Transverse colon (tissue), 4 donors: ENCODE measurements around the gene HIPK4. TPM values are rescaled to one million over a fixed set of nuclear protein-coding genes. Genes with fewer than 3 reads are reported as not detected.

Experiments
- DNase-seq: peaks from one replicate; pipeline ENCODE4 v3.0.0-alpha.2; 2019
- H3K27ac ChIP-seq, 4 donors: fragments of 200-600 bp; sonication (generic); 2 replicates each; pipeline ENCODE4 v1.5.1; 2016 to 2018; ENCODE audit warnings: inconsistent platforms in 4 of 4
- H3K27me3 ChIP-seq: fragments of 200-600 bp; sonication (generic); 2 replicates; pipeline ENCODE4 v1.5.1; 2017; ENCODE audit warnings: inconsistent platforms
- H3K36me3 ChIP-seq, 4 donors: fragments of 200-600 bp; sonication (generic); 2 replicates each; pipeline ENCODE4 v1.5.1; 2017 to 2019; ENCODE audit warnings: inconsistent platforms in 4 of 4
- H3K4me1 ChIP-seq, 4 donors: fragments of 200-600 bp; sonication (generic); 2 replicates each; pipeline ENCODE4 v1.5.1; 2017 to 2020; ENCODE audit warnings: inconsistent platforms in 4 of 4
- H3K4me3 ChIP-seq, 4 donors: fragments of 200-600 bp; sonication (generic); 1 replicate in 1 of 4; 2 replicates in 3 of 4; pipeline versions ENCODE4 v1.5.1 to v1.6.1; 2017 to 2019; ENCODE audit warnings: inconsistent platforms in 4 of 4
- H3K9me3 ChIP-seq, 2 donors: fragments of 200-600 bp; sonication (generic); 2 replicates each; pipeline ENCODE4 v1.5.1; 2017 to 2019; ENCODE audit warnings: inconsistent platforms in 2 of 2
- CTCF ChIP-seq, 5 experiments: fragments of 200-600 bp in 3 of 5; fragments of 450-650 bp in 2 of 5; sonication (generic) in 3 of 5; IDR thresholded peaks; 1 replicate in 2 of 5; 2 replicates in 3 of 5; pipeline ENCODE4 v1.5.1; 2016 to 2017; ENCODE audit warnings: antibody characterized with exemption in 5 of 5, inconsistent platforms in 3 of 5, mild to moderate bottlenecking in 2 of 5, moderate library complexity in 1 of 5
- EP300 ChIP-seq: sonication (generic); formaldehyde crosslinking; IDR thresholded peaks from one replicate; pipeline ENCODE4 v1.6.1; 2017; ENCODE audit warnings: antibody characterized with exemption, low read depth
- POLR2A ChIP-seq: fragments of 450-650 bp; IDR thresholded peaks from one replicate; pipeline ENCODE4 v1.6.1; 2016; ENCODE audit warnings: antibody characterized with exemption, mild to moderate bottlenecking, moderate library complexity
- POLR2AphosphoS5 ChIP-seq, 3 donors: sonication (generic); formaldehyde crosslinking; IDR thresholded peaks; one replicate each; pipeline ENCODE4 v1.6.1; 2016; ENCODE audit warnings: antibody characterized with exemption in 3 of 3
- WGBS, 2 donors: methylation state at CpG; one replicate each; pipeline ENCODE4 v1.1.5; 2018; ENCODE audit warnings: low coverage in 1 of 2; 5-methylcytosine and 5-hydroxymethylcytosine counted together
- in situ Hi-C, 4 donors: fragments of 200-750 bp; cut with MboI; loops; one replicate each; pipeline versions ENCODE4 v1.15.0 to v1.15.1; 2017; ENCODE audit warnings: low sequenced_read_pairs in 3 of 4, low pct_ligation_motif_present in 1 of 4, low pct_unique_long_range_greater_than_20kb in 1 of 4
- intact Hi-C: fragments of 100-400 bp; cut with DNase I; formaldehyde crosslinking; loops from one replicate; pipeline ENCODE4 v1.15.1; 2023; ENCODE audit warnings: low total_unique reads
- total RNA-seq, 4 donors: library from RNA; depleted of rRNA; stranded (reverse); fragments of >200 nt; gene quantifications; one replicate each; pipeline ENCODE4 v1.1.0, GENCODE V29; 2016

The HIPK4 gene
- total RNA-seq, 4 donors from 2014 or later, result 0.48 TPM; not detected in 3

- intact Hi-C loops (no loop called here), in situ Hi-C loops (no loop called here)
- Histone ChIP-seq H3K36me3 (peaks cover 0 to 8% (median 0%) of the 10 kb centered on the region in 4 donors), H3K4me3 (no peak overlapping the region), H3K27me3 (no peaks in the 10 kb centered on the region), H3K27ac (no peak overlapping the region), H3K4me1 (no peaks in the 10 kb centered on the region), H3K9me3 (no peaks in the 10 kb centered on the region)
- 71 to 90% methylated on average over 2 to 3 of the region's 3 CpGs for WGBS, 2 donors
- no peak for TF ChIP-seq CTCF (IDR thresholded peaks at IDR 0.05)
- TF ChIP-seq POLR2AphosphoS5 (IDR thresholded peaks at IDR 0.05), result no peak
- no peak for TF ChIP-seq EP300
- no peak for TF ChIP-seq POLR2A
- DNase-seq, result no peak
These were observed 8.7 kb downstream of the HIPK4 start for GRCh38 chr19:40381321-40381720.

GRCh38 chr19:40380199-40381037 is 9.6 kb downstream of the HIPK4 start:
- intact Hi-C loops (no loop called here), in situ Hi-C loops (no loop called here)
- Histone ChIP-seq H3K36me3 (peaks cover 0 to 8% (median 0%) of the 10 kb centered on the region in 4 donors), H3K4me1 (no peaks in the 10 kb centered on the region), H3K9me3 (no peaks in the 10 kb centered on the region), H3K27ac (no peak overlapping the region), H3K4me3 (no peak overlapping the region), H3K27me3 (no peaks in the 10 kb centered on the region)
- DNase-seq, result no peak
- 92% methylated on average over 19 of the region's 37 CpGs; no CpG with 5 or more reads in 1 of the 2 donors for WGBS, 2 donors
- TF ChIP-seq POLR2A, result no peak
- TF ChIP-seq POLR2AphosphoS5 (IDR thresholded peaks at IDR 0.05), result no peak
- no peak for TF ChIP-seq CTCF (IDR thresholded peaks at IDR 0.05)
- TF ChIP-seq EP300, result no peak

GRCh38 chr19:40379446-40380198 is 10.4 kb downstream of the HIPK4 start:
- H3K4me1 ChIP-seq, result no peaks in the 10 kb centered on the region
- H3K27ac ChIP-seq, result no peak overlapping the region
- H3K27me3 ChIP-seq, result no peaks in the 10 kb centered on the region
- H3K4me3 ChIP-seq, result no peak overlapping the region
- intact Hi-C loops, result loop anchor here (5.0 kb wide), 1 partner anchor 693 kb away; no protein-coding TSS in a partner anchor
- WGBS, 2 donors, result 89% methylated on average over 9 of the region's 11 CpGs; no CpG with 5 or more reads in 1 of the 2 donors
- no peak for TF ChIP-seq POLR2A
- no peak for TF ChIP-seq POLR2AphosphoS5 (IDR thresholded peaks at IDR 0.05)
- no peak for TF ChIP-seq EP300
- in situ Hi-C loops, result no loop called here
- no peaks in the 10 kb centered on the region for H3K9me3 ChIP-seq
- H3K36me3 ChIP-seq, result peaks cover 0 to 8% (median 0%) of the 10 kb centered on the region in 4 donors
- no peak for DNase-seq

- no peak overlapping the region for H3K27ac ChIP-seq
- H3K4me1 ChIP-seq, result no peaks in the 10 kb centered on the region
- TF ChIP-seq POLR2AphosphoS5 (IDR thresholded peaks at IDR 0.05), result no peak
- TF ChIP-seq POLR2A, result no peak
- TF ChIP-seq CTCF (IDR thresholded peaks at IDR 0.05), result no peak
- no peak for TF ChIP-seq EP300
- WGBS, 2 donors, result 90% methylated on average over 2 of the region's 2 CpGs; no CpG with 5 or more reads in 1 of the 2 donors
- no peaks in the 10 kb centered on the region for H3K9me3 ChIP-seq
- in situ Hi-C loops (no loop called here), intact Hi-C loops (loop anchor here (5.0 kb wide), 1 partner anchor 694 kb away; no protein-coding TSS in a partner anchor)
- no peak for DNase-seq
- H3K27me3 ChIP-seq, result no peaks in the 10 kb centered on the region
- H3K4me3 ChIP-seq, result no peak overlapping the region
- H3K36me3 ChIP-seq, result peaks cover 0 to 8% (median 0%) of the 10 kb centered on the region in 4 donors
These were observed 11.5 kb downstream of the HIPK4 start for GRCh38 chr19:40378509-40378908.
